ENCODE results near the gene FRMD8.

Gene FRMD8

GRCh38 chr11:65454311-65454695 lies 67.9 kb downstream of the FRMD8 start:
- DNase-seq = no peak

GRCh38 chr11:65454696-65455456 lies 68.4 kb downstream of the FRMD8 start:
- peak in 47 of 51 donors; percentile 46 to 91 (median 79) for DNase-seq

GRCh38 chr11:65456418-65456817 lies 70.0 kb downstream of the FRMD8 start:
- no peak for DNase-seq

GRCh38 chr11:65459552-65459951 lies 73.1 kb downstream of the FRMD8 start:
- no peak for DNase-seq
